Fibroblast of the aortic adventitia (primary cell): Measurements from ENCODE around the gene BPIFB2. TPM values are rescaled to one million over a fixed set of nuclear protein-coding genes. Genes with fewer than 3 reads are reported as not detected.

Experiments used
- DNase-seq: peaks from one replicate; pipeline ENCODE4 v3.0.0-alpha.2; 2010; ENCODE audit warnings: low read depth
- H3K4me3 ChIP-seq: 2 replicates; pipeline ENCODE4 v1.5.1; 2011; ENCODE audit warnings: low read depth, mild to moderate bottlenecking, control low read depth, low read length, moderate library complexity
- CTCF ChIP-seq: IDR thresholded peaks from 2 replicates; pipeline ENCODE4 v1.5.1; 2011; ENCODE audit warnings: mild to moderate bottlenecking, low read length, control low read depth, inconsistent platforms; ENCODE audit not compliant: insufficient read depth
- total RNA-seq: library from RNA; depleted of rRNA; stranded (reverse); fragments of >200 nt; gene quantifications from 2 replicates; pipeline ENCODE4 v1.2.3, GENCODE V29; 2012; ENCODE audit warnings: low replicate concordance

The BPIFB2 gene
- total RNA-seq, 1 donor: not detected

- DNase-seq: no peak
- TF ChIP-seq CTCF: no peak
- no peak overlapping the region for H3K4me3 ChIP-seq
These were observed 23.9 kb upstream of the BPIFB2 start for GRCh38 chr20:32983459-32984112.

- no peak for DNase-seq
- no peak for TF ChIP-seq CTCF
- no peak overlapping the region for H3K4me3 ChIP-seq
These were observed 23.3 kb upstream of the BPIFB2 start for GRCh38 chr20:32984196-32984595.

- DNase-seq: no peak
- TF ChIP-seq CTCF: no peak
These were observed 22.7 kb upstream of the BPIFB2 start for GRCh38 chr20:32984631-32985354.

GRCh38 chr20:32985596-32985995 is 21.9 kb upstream of the BPIFB2 start:
- TF ChIP-seq CTCF: no peak
- H3K4me3 ChIP-seq: no peak overlapping the region
- DNase-seq: no peak

More at GRCh38 chr20:32984631-32985354, 22.7 kb upstream of the BPIFB2 start:
- H3K4me3 ChIP-seq: no peak overlapping the region

GRCh38 chr20:32986331-32986966 is 21.1 kb upstream of the BPIFB2 start:
- DNase-seq: no peak
- no peak overlapping the region for H3K4me3 ChIP-seq
- TF ChIP-seq CTCF: no peak

- no peak overlapping the region for H3K4me3 ChIP-seq
- no peak for TF ChIP-seq CTCF
- no peak for DNase-seq
These were observed 20.3 kb upstream of the BPIFB2 start for GRCh38 chr20:32987044-32987825.
